Neural progenitor cell (in vitro differentiated cells): ENCODE data around the gene UBE2D2. TPM values are rescaled to one million over a fixed set of nuclear protein-coding genes. Genes with fewer than 3 reads are reported as not detected.

ENCODE experiments used
- DNase-seq: peaks from one replicate; pipeline ENCODE4 v3.0.0-alpha.2; 2016; ENCODE audit warnings: low spot score
- H2AFZ ChIP-seq: fragments of 200-600 bp; sonication (generic); replicated peaks from 2 replicates; pipeline ENCODE4 v1.6.1; 2016; ENCODE audit warnings: antibody characterized with exemption
- H3F3A ChIP-seq: fragments of 200-600 bp; sonication (generic); 2 replicates; pipeline ENCODE4 v1.6.1; 2016; ENCODE audit warnings: antibody characterized with exemption, low read depth
- H3K27ac ChIP-seq: fragments of 200-600 bp; sonication (generic); 2 replicates; pipeline ENCODE4 v1.5.1; 2016; ENCODE audit warnings: mild to moderate bottlenecking
- H3K27me3 ChIP-seq: fragments of 200-600 bp; sonication (generic); 2 replicates; pipeline ENCODE4 v1.6.1; 2016; ENCODE audit warnings: mild to moderate bottlenecking, moderate library complexity
- H3K36me3 ChIP-seq: fragments of 200-600 bp; sonication (generic); 2 replicates; pipeline ENCODE4 v1.5.1; 2016
- H3K4me1 ChIP-seq: fragments of 200-600 bp; sonication (generic); 2 replicates; pipeline ENCODE4 v1.6.1; 2016; ENCODE audit warnings: mixed run types
- H3K4me2 ChIP-seq: fragments of 200-600 bp; sonication (generic); 2 replicates; pipeline ENCODE4 v1.6.1; 2016
- H3K4me3 ChIP-seq: fragments of 200-600 bp; sonication (generic); 2 replicates; pipeline ENCODE4 v1.5.1; 2016
- H3K79me2 ChIP-seq: fragments of 200-600 bp; sonication (generic); 2 replicates; pipeline ENCODE4 v1.6.1; 2016; ENCODE audit warnings: low read depth
- H3K9ac ChIP-seq: fragments of 200-600 bp; sonication (generic); 2 replicates; pipeline ENCODE4 v1.6.1; 2016
- H3K9me3 ChIP-seq: fragments of 200-600 bp; sonication (generic); 2 replicates; pipeline ENCODE4 v1.5.1; 2016; ENCODE audit warnings: low read depth
- H4K20me1 ChIP-seq: fragments of 200-600 bp; sonication (generic); 2 replicates; pipeline ENCODE4 v1.6.1; 2016; ENCODE audit warnings: low read depth
- H3K27ac Mint-ChIP-seq: 3 replicates; pipeline ENCODE4 v1.8.0; 2021; ENCODE audit warnings: mixed read lengths
- H3K27me3 Mint-ChIP-seq: 2 replicates; pipeline ENCODE4 v1.8.0; 2022; ENCODE audit warnings: low read depth, mild to moderate bottlenecking, inconsistent platforms, moderate library complexity, mixed read lengths; ENCODE audit not compliant: insufficient read depth
- H3K36me3 Mint-ChIP-seq: 3 replicates; pipeline ENCODE4 v1.8.0; 2021; ENCODE audit warnings: mixed read lengths
- H3K4me1 Mint-ChIP-seq: 3 replicates; pipeline ENCODE4 v1.8.0; 2021; ENCODE audit warnings: mixed read lengths
- H3K4me3 Mint-ChIP-seq: 3 replicates; pipeline ENCODE4 v1.8.0; 2021; ENCODE audit warnings: mild to moderate bottlenecking, moderate library complexity, mixed read lengths
- H3K9me3 Mint-ChIP-seq: 3 replicates; pipeline ENCODE4 v1.8.0; 2020; ENCODE audit warnings: mixed read lengths
- CTCF ChIP-seq: fragments of 200-600 bp; sonication (generic); IDR thresholded peaks from 2 replicates; pipeline ENCODE4 v1.5.1; 2017; ENCODE audit warnings: antibody characterized with exemption, mild to moderate bottlenecking
- EZH2 ChIP-seq: fragments of 200-600 bp; sonication (generic); IDR thresholded peaks from 2 replicates; pipeline ENCODE4 v1.6.1; 2017; ENCODE audit warnings: antibody characterized with exemption, mild to moderate bottlenecking, moderate library complexity
- EZH2phosphoT487 ChIP-seq: fragments of 200-600 bp; sonication (generic); IDR thresholded peaks from 2 replicates; pipeline ENCODE4 v1.6.1; 2017; ENCODE audit warnings: antibody characterized with exemption
- total RNA-seq: library from RNA; depleted of rRNA; stranded (reverse); fragments of >200 nt; gene quantifications from 2 replicates; pipeline ENCODE4 v1.2.3, GENCODE V29; 2015; ENCODE audit warnings: low replicate concordance

UBE2D2 gene
- total RNA-seq, 1 donor from 2014 or later: 141 TPM

- Histone ChIP-seq H3K9ac (no peak overlapping the region), H3K27ac (no peak overlapping the region), H3K79me2 (peaks cover 17% of the 10 kb centered on the region), H4K20me1 (peaks cover 11% of the 10 kb centered on the region), H3K4me3 (no peak overlapping the region), H3K27me3 (no peaks in the 10 kb centered on the region), H3K4me1 (no peaks in the 10 kb centered on the region), H3K36me3 (no peaks in the 10 kb centered on the region), H3K9me3 (no peaks in the 10 kb centered on the region), H3K4me2 (no peak overlapping the region), H2AFZ (no peak overlapping the region), H3F3A (peaks cover 16% of the 10 kb centered on the region)
- H3K36me3 Mint-ChIP-seq: peaks cover 6% of the 10 kb centered on the region
- DNase-seq: no peak
- no peak overlapping the region for H3K4me3 Mint-ChIP-seq
- no peak for TF ChIP-seq EZH2
- no peak for TF ChIP-seq CTCF
- TF ChIP-seq EZH2phosphoT487: no peak
- no peak overlapping the region for H3K27ac Mint-ChIP-seq
- H3K4me1 Mint-ChIP-seq: peaks cover 15% of the 10 kb centered on the region
- H3K27me3 Mint-ChIP-seq: no peaks in the 10 kb centered on the region
- no peaks in the 10 kb centered on the region for H3K9me3 Mint-ChIP-seq
These were observed 3.3 kb upstream of the UBE2D2 start for GRCh38 chr5:139557811-139558210.

GRCh38 chr5:139561655-139562451 lies 714 bp downstream of the UBE2D2 start:
- H2AFZ ChIP-seq: peak overlapping the region; percentile 93
- DNase-seq: peak; percentile 70
- peaks cover 52% of the 10 kb centered on the region for H4K20me1 ChIP-seq
- H3K27me3 ChIP-seq: no peaks in the 10 kb centered on the region
- Mint-ChIP-seq H3K36me3 (peaks cover 23% of the 10 kb centered on the region), H3K9me3 (no peaks in the 10 kb centered on the region), H3K4me3 (peak overlapping the region; percentile 98), H3K27me3 (peaks cover 2% of the 10 kb centered on the region), H3K4me1 (peaks cover 31% of the 10 kb centered on the region), H3K27ac (peak overlapping the region; percentile 97)
- peak overlapping the region; percentile 96 for H3K27ac ChIP-seq
- H3K79me2 ChIP-seq: peaks cover 57% of the 10 kb centered on the region
- peak overlapping the region; percentile 84 for H3K4me2 ChIP-seq
- peaks cover 16% of the 10 kb centered on the region for H3F3A ChIP-seq
- H3K9ac ChIP-seq: peak overlapping the region; percentile 90
- peaks cover 7% of the 10 kb centered on the region for H3K36me3 ChIP-seq
- H3K4me1 ChIP-seq: peaks cover 12% of the 10 kb centered on the region
- TF ChIP-seq CTCF (no peak), EZH2 (no peak), EZH2phosphoT487 (no peak)
- H3K9me3 ChIP-seq: no peaks in the 10 kb centered on the region
- H3K4me3 ChIP-seq: peak overlapping the region; percentile 92

DNA sequence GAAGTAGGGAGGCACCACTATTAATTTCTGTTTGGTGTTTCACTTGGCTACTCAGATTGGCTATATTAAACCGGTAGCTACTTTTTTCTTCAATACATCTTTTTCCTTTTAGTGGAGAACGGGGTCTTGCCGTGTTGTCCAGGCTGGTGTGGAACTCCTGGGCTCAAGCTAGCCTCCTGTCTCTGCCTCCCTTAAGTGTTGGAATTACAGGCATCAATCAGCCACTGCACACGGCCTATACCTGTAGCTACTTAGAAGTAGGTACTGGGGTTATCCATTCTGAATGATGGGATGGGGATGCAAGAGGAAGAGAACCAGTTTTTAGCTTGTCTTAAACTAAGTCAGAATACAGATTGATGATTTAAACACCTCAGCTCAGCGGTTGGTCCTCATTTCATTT lies 1.7 kb downstream of the UBE2D2 start:
- Mint-ChIP-seq H3K4me3 (peak overlapping the region; percentile 98), H3K4me1 (peaks cover 31% of the 10 kb centered on the region), H3K27me3 (peaks cover 2% of the 10 kb centered on the region), H3K27ac (no peak overlapping the region), H3K9me3 (no peaks in the 10 kb centered on the region), H3K36me3 (peaks cover 25% of the 10 kb centered on the region)
- no peaks in the 10 kb centered on the region for H3K27me3 ChIP-seq
- DNase-seq: no peak
- peaks cover 62% of the 10 kb centered on the region for H4K20me1 ChIP-seq
- H3F3A ChIP-seq: peaks cover 16% of the 10 kb centered on the region
- H3K9me3 ChIP-seq: no peaks in the 10 kb centered on the region
- H2AFZ ChIP-seq: no peak overlapping the region
- peak overlapping the region; percentile 84 for H3K4me2 ChIP-seq
- H3K9ac ChIP-seq: peak overlapping the region; percentile 90
- no peak overlapping the region for H3K27ac ChIP-seq
- peaks cover 12% of the 10 kb centered on the region for H3K4me1 ChIP-seq
- H3K4me3 ChIP-seq: peak overlapping the region; percentile 92
- peaks cover 8% of the 10 kb centered on the region for H3K36me3 ChIP-seq
- peaks cover 67% of the 10 kb centered on the region for H3K79me2 ChIP-seq
- no peak for TF ChIP-seq EZH2
- no peak for TF ChIP-seq CTCF
- no peak for TF ChIP-seq EZH2phosphoT487
